PC-9 (cell line): ENCODE measurements around the gene HSPA8.

Experiments
- CTCF ChIP-seq: fragments of 200-600 bp; sonication (generic); conservative IDR thresholded peaks from 2 replicates; pipeline ENCODE4 v1.6.1; 2017; ENCODE audit warnings: mixed run types, antibody characterized with exemption, mild to moderate bottlenecking, moderate library complexity
- EZH2 ChIP-seq: fragments of 200-600 bp; sonication (generic); IDR thresholded peaks from 2 replicates; pipeline ENCODE4 v1.8.0; 2017; ENCODE audit warnings: antibody characterized with exemption, low read depth

GRCh38 chr11:123051634-123052033 lies 10.3 kb downstream of the HSPA8 start:
- TF ChIP-seq EZH2 (no peak), CTCF (no peak)
